Epithelial cell of proximal tubule (primary cell): ENCODE measurements around the gene REPS2. TPM values are rescaled to one million over a fixed set of nuclear protein-coding genes. Genes with fewer than 3 reads are reported as not detected.

Experiments
- DNase-seq: peaks from one replicate; pipeline ENCODE4 v3.0.0-alpha.2; 2011; ENCODE audit warnings: low read depth
- H3K4me3 ChIP-seq: 2 replicates; pipeline ENCODE4 v1.5.1; 2011; ENCODE audit warnings: low read depth, mild to moderate bottlenecking, low read length
- CTCF ChIP-seq: conservative IDR thresholded peaks from 2 replicates; pipeline ENCODE4 v1.5.1; 2012; ENCODE audit warnings: low read depth, mild to moderate bottlenecking, low read length
- total RNA-seq: library from RNA; depleted of rRNA; stranded (reverse); fragments of >200 nt; gene quantifications from 2 replicates; pipeline ENCODE4 v1.2.3, GENCODE V29; 2015

REPS2 gene
- total RNA-seq, 1 donor from 2014 or later = 1.7 TPM

- no peak for TF ChIP-seq CTCF
- no peak overlapping the region for H3K4me3 ChIP-seq
- DNase-seq = no peak
These were observed 139.9 kb downstream of the REPS2 start for GRCh38 chrX:17086317-17086716.

DNA sequence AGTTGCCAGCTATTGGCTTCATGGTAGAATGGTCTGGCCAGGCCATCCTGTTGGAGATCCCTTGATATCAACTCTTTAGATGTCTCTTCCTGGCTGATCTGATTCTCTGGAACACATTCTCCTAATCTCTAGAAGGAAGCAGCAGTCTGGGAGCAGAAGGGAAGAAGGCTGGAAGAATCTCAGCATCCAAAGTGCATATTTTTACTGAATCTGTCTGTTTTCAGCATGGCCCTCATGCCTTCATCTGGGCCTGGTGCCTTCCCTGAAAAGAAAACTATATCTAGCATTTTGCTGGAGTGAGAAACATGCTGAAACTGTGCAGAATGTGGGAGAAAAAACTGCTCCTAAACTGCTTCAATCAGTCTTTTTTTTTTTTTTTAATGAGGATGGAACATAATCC is 148.7 kb downstream of the REPS2 start:
- no peak overlapping the region for H3K4me3 ChIP-seq
- no peak for TF ChIP-seq CTCF
- DNase-seq = no peak

- no peak for DNase-seq
- H3K4me3 ChIP-seq = no peak overlapping the region
- no peak for TF ChIP-seq CTCF
These were observed 152.2 kb downstream of the REPS2 start for GRCh38 chrX:17098516-17099247.

GRCh38 chrX:17104433-17104832 is 158.0 kb downstream of the REPS2 start:
- no peak overlapping the region for H3K4me3 ChIP-seq
- DNase-seq = no peak
- TF ChIP-seq CTCF = no peak

GRCh38 chrX:17120816-17121215 is 174.4 kb downstream of the REPS2 start:
- no peak overlapping the region for H3K4me3 ChIP-seq
- DNase-seq = no peak
- TF ChIP-seq CTCF = no peak

GRCh38 chrX:17154001-17154400 is 207.5 kb downstream of the REPS2 start:
- no peak for DNase-seq
- TF ChIP-seq CTCF = no peak
- H3K4me3 ChIP-seq = no peak overlapping the region

DNA sequence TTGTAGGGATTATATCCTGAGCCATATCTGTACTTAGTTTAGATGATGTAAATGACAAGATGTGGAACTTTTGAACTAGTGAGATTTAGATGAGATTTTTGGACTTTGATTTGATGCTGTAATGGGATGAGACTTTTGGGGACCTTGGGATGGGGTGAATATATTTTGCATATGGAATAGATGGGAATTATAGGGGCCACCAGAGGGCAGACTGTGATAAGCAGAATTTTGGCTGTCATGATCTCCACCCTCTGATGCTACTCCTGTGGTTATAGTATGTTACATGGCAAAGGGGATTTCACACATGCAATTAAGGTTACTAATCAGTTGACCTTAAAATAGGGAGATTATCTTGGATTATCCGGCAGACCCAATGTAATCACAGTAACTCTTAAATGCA is 214.5 kb downstream of the REPS2 start:
- DNase-seq = no peak
- peak; percentile 13 for TF ChIP-seq CTCF
- H3K4me3 ChIP-seq = no peak overlapping the region
